HepG2 (cell line): Measurements from ENCODE around the gene CDK6. TPM values are rescaled to one million over a fixed set of nuclear protein-coding genes. Genes with fewer than 3 reads are reported as not detected.
A peak's percentile ranks its signal among the peaks of the same experiment; 100 is the strongest.

Experiments used
- ATAC-seq: fragments of 200-7000 bp; cut with Tn5 transposase; 3 replicates; pipeline ENCODE4 v1.9.1; 2020; ENCODE audit warnings: mild to moderate bottlenecking, moderate library complexity
- BruUV-seq: library from RNA; stranded (reverse); fragments of 400-500 nt; replicated peaks from 2 replicates; lab custom pipeline; 2021; lab: Mats Ljungman, UMichigan
- CTCF ChIA-PET: fragments of 300-600 bp; formaldehyde crosslinking; extraction: SDS; loops from one replicate; lab custom pipeline; 2021; ENCODE audit warnings: low total read pairs, inconsistent platforms, low intra/inter-chr PET ratio; lab: Yijun Ruan, JAX
- POLR2A ChIA-PET: fragments of 350-600 bp; sonication (Branson Sonifier 250); formaldehyde crosslinking; loops from one replicate; lab custom pipeline; 2020; ENCODE audit warnings: antibody characterized with exemption, inconsistent platforms; lab: Yijun Ruan, JAX
- DNase-seq: peaks from one replicate; pipeline ENCODE4 v3.0.0-alpha.2; 2015; ENCODE audit warnings: low spot score
- FAIRE-seq: peaks from 3 replicates; lab custom pipeline; 2011; peaks lifted over from hg19 to GRCh38; lab: Jason Lieb, UNC
- H2AFZ ChIP-seq: one replicate; pipeline ENCODE4 v1.6.1; 2011; ENCODE audit warnings: low read length, inconsistent platforms
- H3K27ac ChIP-seq: fragments of 300-600 bp; 3 replicates; pipeline ENCODE4 v1.8.0; 2011; ENCODE audit warnings: mixed run types, mild to moderate bottlenecking, mixed read lengths, low read length, inconsistent platforms; ENCODE audit not compliant: insufficient read depth; ENCODE audit errors: extremely low read length
- H3K27me3 ChIP-seq, 2 experiments: fragments of 200-600 bp in 1 of 2; 2 replicates in 1 of 2; 3 replicates in 1 of 2; pipeline versions ENCODE4 v1.6.0 to v1.8.0; 2011; ENCODE audit warnings: low read length in 2 of 2, mild to moderate bottlenecking in 2 of 2, moderate library complexity in 2 of 2, inconsistent platforms in 1 of 2; ENCODE audit not compliant: insufficient read depth in 2 of 2, control insufficient read depth in 1 of 2
- H3K36me3 ChIP-seq, 2 experiments: fragments of 200-600 bp in 1 of 2; replicated peaks in 1 of 2; 2 replicates in 1 of 2; 3 replicates in 1 of 2; pipeline versions ENCODE4 v1.5.1 to v1.8.0; 2011; ENCODE audit warnings: low read length in 2 of 2, inconsistent platforms in 1 of 2; ENCODE audit not compliant: insufficient read depth in 2 of 2, control insufficient read depth in 1 of 2
- H3K4me1 ChIP-seq: 2 replicates; pipeline ENCODE4 v1.5.1; 2012; ENCODE audit warnings: low read length, inconsistent platforms; ENCODE audit not compliant: insufficient read depth
- H3K4me2 ChIP-seq: 2 replicates; pipeline ENCODE4 v1.6.0; 2011; ENCODE audit warnings: low read depth, low read length, inconsistent platforms
- H3K4me3 ChIP-seq, 3 experiments: fragments of 200-600 bp in 1 of 3; sonication (generic), shearing (Covaris generic) in 1 of 3; replicated peaks in 1 of 3; 2 replicates each; pipeline ENCODE4 v1.5.1; 2011 to 2016; ENCODE audit warnings: low read length in 3 of 3, inconsistent platforms in 2 of 3, low read depth in 2 of 3, mild to moderate bottlenecking in 2 of 3, control low read depth in 1 of 3, mixed read lengths in 1 of 3; ENCODE audit not compliant: insufficient read depth in 1 of 3
- H3K79me2 ChIP-seq: one replicate; pipeline ENCODE4 v1.6.1; 2011; ENCODE audit warnings: low read length, inconsistent platforms; ENCODE audit not compliant: insufficient read depth
- H3K9ac ChIP-seq: 2 replicates; pipeline ENCODE4 v1.6.0; 2011; ENCODE audit warnings: mild to moderate bottlenecking, low read depth, low read length, inconsistent platforms; ENCODE audit not compliant: insufficient read depth
- H3K9me3 ChIP-seq: 2 replicates; pipeline ENCODE4 v1.5.1; 2012; ENCODE audit warnings: mild to moderate bottlenecking, low read length
- H4K20me1 ChIP-seq: 2 replicates; pipeline ENCODE4 v1.6.0; 2011; ENCODE audit warnings: inconsistent platforms, mild to moderate bottlenecking, low read length, moderate library complexity; ENCODE audit not compliant: insufficient read depth
- GMEB2 ChIP-seq: IDR thresholded peaks from 2 replicates; pipeline ENCODE4 v1.6.1; 2016; ENCODE audit warnings: missing biosample characterization, missing genetic modification reagents, low read depth
- HCFC1 ChIP-seq: fragments of 150-350 bp; IDR thresholded peaks from 2 replicates; pipeline ENCODE4 v1.6.1; 2014; ENCODE audit warnings: low read depth, low read length
- HNRNPK ChIP-seq: fragments of 200-400 bp; formaldehyde crosslinking; IDR thresholded peaks from 2 replicates; pipeline ENCODE4 v1.6.1; 2018; ENCODE audit warnings: low read length, low read depth, moderate library complexity, mild to moderate bottlenecking; ENCODE audit not compliant: poor library complexity, severe bottlenecking
- JUND ChIP-seq: sonication (generic); formaldehyde crosslinking; IDR thresholded peaks from 2 replicates; pipeline ENCODE4 v1.8.0; 2022; ENCODE audit warnings: mild to moderate bottlenecking, missing genetic modification reagents
- KDM5B ChIP-seq: sonication (generic); formaldehyde crosslinking; IDR thresholded peaks from 2 replicates; pipeline ENCODE4 v1.4.0; 2020; ENCODE audit warnings: missing genetic modification reagents, mild to moderate bottlenecking, borderline replicate concordance
- PAWR ChIP-seq: sonication (generic); formaldehyde crosslinking; IDR thresholded peaks from 2 replicates; pipeline ENCODE4 v1.4.0; 2020; ENCODE audit warnings: missing genetic modification reagents, mild to moderate bottlenecking, borderline replicate concordance
- ZFP90 ChIP-seq: sonication (generic); formaldehyde crosslinking; IDR thresholded peaks from 2 replicates; pipeline ENCODE4 v1.8.0; 2022; ENCODE audit warnings: missing genetic modification reagents, mild to moderate bottlenecking, inconsistent platforms, borderline replicate concordance
- ZMYM3 ChIP-seq: sonication (generic); formaldehyde crosslinking; IDR thresholded peaks from 2 replicates; pipeline ENCODE4 v1.5.1; 2020; ENCODE audit warnings: mild to moderate bottlenecking, missing genetic modification reagents
- ZNF263 ChIP-seq: sonication (generic); formaldehyde crosslinking; IDR thresholded peaks from 2 replicates; pipeline ENCODE4 v1.4.0; 2020; ENCODE audit warnings: missing genetic modification reagents
- ZNF644 ChIP-seq: IDR thresholded peaks from 2 replicates; pipeline ENCODE4 v1.6.1; 2016; ENCODE audit warnings: low read depth
- ZNF713 ChIP-seq: sonication (generic); formaldehyde crosslinking; IDR thresholded peaks from 2 replicates; pipeline ENCODE4 v1.4.0; 2020; ENCODE audit warnings: mild to moderate bottlenecking, missing genetic modification reagents
- WGBS: methylation state at CpG from one replicate; pipeline ENCODE4 v1.1.6; 2017; ENCODE audit warnings: low lambda C conversion rate; 5-methylcytosine and 5-hydroxymethylcytosine counted together
- in situ Hi-C: cut with HindIII; loops from 2 replicates; pipeline ENCODE4 v1.10.0; 2017; ENCODE audit warnings: low pct_unique_long_range_greater_than_20kb; ENCODE audit not compliant: extremely low pct_ligation_motif_present
- intact Hi-C: fragments of 100-400 bp; cut with micrococcal nuclease; formaldehyde crosslinking; loops from one replicate; pipeline ENCODE4 v1.10.0; 2022; ENCODE audit not compliant: unreplicated experiment
- polyA plus RNA-seq, 8 experiments: library from polyadenylated mRNA; depleted of rRNA in 3 of 8; stranded (reverse) in 7 of 8; unstranded in 1 of 8; fragments of >200 nt; fragmentation: Illumina TruSeq in 4 of 8; extraction: Trizol in 4 of 8; gene quantifications; 2 replicates each; pipeline versions ENCODE4 v1.2.1 to v1.2.3, GENCODE V29; 2011 to 2016; ENCODE audit warnings: low read depth in 4 of 8, missing spikeins in 1 of 8, mixed read lengths in 1 of 8; ENCODE audit not compliant: insufficient read depth in 1 of 8
- total RNA-seq, 5 experiments: library from RNA; depleted of rRNA; stranded (reverse); fragments of >200 nt; fragmentation: Illumina TruSeq; extraction: Trizol; gene quantifications; 2 replicates each; pipeline ENCODE4 v1.2.3, GENCODE V29; 2016; ENCODE audit warnings: low read depth in 1 of 5
- TF ChIP-seq, protein P1 (sequence below): sonication (generic); formaldehyde crosslinking; IDR thresholded peaks from 2 replicates; pipeline ENCODE4 v1.9.0; 2021; ENCODE audit warnings: missing genetic modification reagents, mild to moderate bottlenecking, borderline replicate concordance

Gene CDK6
- total and polyA plus RNA-seq, 2 of the 13 experiments (the other 11 are each of a cell fraction or from before 2014, with no cell fraction given): 34.6 to 90.8 TPM

DNA sequence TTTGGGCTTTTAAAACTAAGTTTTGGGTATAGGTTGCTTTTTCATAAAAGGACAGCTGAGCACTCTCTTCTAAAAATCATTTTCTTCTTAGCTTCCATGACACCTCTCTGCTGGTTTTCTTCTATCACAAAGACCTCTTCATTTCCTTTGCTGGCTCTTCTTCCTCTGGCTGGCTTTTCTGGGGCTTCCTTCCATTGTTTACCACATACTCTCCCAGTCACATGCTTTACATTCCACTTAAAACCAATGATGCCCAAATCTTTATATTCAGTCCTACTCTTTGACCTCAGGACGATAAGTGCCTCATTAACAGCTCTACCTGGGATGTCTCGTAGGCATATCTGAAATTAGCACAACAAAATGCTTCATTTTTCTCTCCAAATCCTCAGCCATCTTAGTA is 273.0 kb downstream of the CDK6 start:
- DNase-seq: no peak
- intact Hi-C loops (no loop called here), in situ Hi-C loops (no loop called here)
- no peak overlapping the region for H3K27ac ChIP-seq
- no peak overlapping the region for H3K9ac ChIP-seq
- no peak for ATAC-seq
- BruUV-seq: no TSS peak
- TF ChIP-seq ZFP90 (CRISPR knock-in tag): no peak
- TF ChIP-seq, protein P1, sequence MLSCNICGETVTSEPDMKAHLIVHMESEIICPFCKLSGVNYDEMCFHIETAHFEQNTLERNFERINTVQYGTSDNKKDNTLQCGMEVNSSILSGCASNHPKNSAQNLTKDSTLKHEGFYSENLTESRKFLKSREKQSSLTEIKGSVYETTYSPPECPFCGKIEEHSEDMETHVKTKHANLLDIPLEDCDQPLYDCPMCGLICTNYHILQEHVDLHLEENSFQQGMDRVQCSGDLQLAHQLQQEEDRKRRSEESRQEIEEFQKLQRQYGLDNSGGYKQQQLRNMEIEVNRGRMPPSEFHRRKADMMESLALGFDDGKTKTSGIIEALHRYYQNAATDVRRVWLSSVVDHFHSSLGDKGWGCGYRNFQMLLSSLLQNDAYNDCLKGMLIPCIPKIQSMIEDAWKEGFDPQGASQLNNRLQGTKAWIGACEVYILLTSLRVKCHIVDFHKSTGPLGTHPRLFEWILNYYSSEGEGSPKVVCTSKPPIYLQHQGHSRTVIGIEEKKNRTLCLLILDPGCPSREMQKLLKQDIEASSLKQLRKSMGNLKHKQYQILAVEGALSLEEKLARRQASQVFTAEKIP: no peak
- no peak overlapping the region for H2AFZ ChIP-seq
- H4K20me1 ChIP-seq: no peaks in the 10 kb centered on the region; the same call in 1 of the 2 replicates
- H3K4me1 ChIP-seq: no peaks in the 10 kb centered on the region
- no peak overlapping the region for H3K4me2 ChIP-seq
- no peak overlapping the region for H3K4me3 ChIP-seq
- 98% methylated on average over 2 of the region's 2 CpGs for WGBS
- peaks cover 4 to 50% of the 10 kb centered on the region in 2 experiments; a peak in 4 of 5 replicates for H3K36me3 ChIP-seq
- CTCF ChIA-PET: no interaction called here
- no peaks in the 10 kb centered on the region for H3K9me3 ChIP-seq
- H3K27me3 ChIP-seq: no peaks in the 10 kb centered on the region
- H3K79me2 ChIP-seq: no peaks in the 10 kb centered on the region
- POLR2A ChIA-PET: no interaction called here
- FAIRE-seq: no peak

DNA sequence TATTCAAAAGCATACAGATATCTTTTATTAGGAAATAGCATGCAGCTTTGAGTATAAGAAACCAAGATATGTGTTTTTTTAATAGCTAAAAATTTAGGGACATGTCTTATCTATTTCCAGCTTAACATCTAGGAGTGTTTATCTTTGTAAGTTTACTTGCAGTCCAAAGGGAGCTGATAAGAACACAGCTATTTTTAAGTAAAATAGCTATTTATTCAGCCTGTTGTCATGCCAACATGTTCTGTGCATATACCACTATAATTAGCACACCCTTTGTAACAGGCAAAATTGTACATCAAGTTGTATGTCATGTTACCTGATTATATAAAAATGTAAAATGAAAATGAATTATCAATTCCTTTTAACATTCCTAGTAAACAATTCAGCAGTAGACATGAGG is 275.8 kb downstream of the CDK6 start:
- TF ChIP-seq HNRNPK (no peak), ZNF644 (CRISPR knock-in tag) (no peak), JUND (CRISPR knock-in tag) (no peak), GMEB2 (no peak), HCFC1 (no peak), ZMYM3 (CRISPR knock-in tag) (no peak), PAWR (no peak), KDM5B (CRISPR knock-in tag) (no peak), ZNF263 (no peak), ZNF713 (CRISPR knock-in tag) (no peak)
- TF ChIP-seq, all 625 proteins: peak for 0
- no peaks in the 10 kb centered on the region for H3K79me2 ChIP-seq
- ATAC-seq: no peak
- H3K9ac ChIP-seq: no peak overlapping the region
- no peaks in the 10 kb centered on the region for H3K9me3 ChIP-seq
- ChIA-PET CTCF (no interaction called here), POLR2A (no interaction called here)
- no TSS peak for BruUV-seq
- no peaks in the 10 kb centered on the region; the same call in 1 of the 2 replicates for H4K20me1 ChIP-seq
- H3K36me3 ChIP-seq: peaks cover 3 to 26% of the 10 kb centered on the region in 2 experiments; a peak in 4 of 5 replicates
- H3K27ac ChIP-seq: peak overlapping the region; percentile 18
- H3K4me3 ChIP-seq: no peak overlapping the region
- in situ Hi-C loops: no loop called here
- intact Hi-C loops: no loop called here
- DNase-seq: no peak
- no peak overlapping the region for H3K4me2 ChIP-seq
- no peak overlapping the region for H2AFZ ChIP-seq
- H3K4me1 ChIP-seq: no peaks in the 10 kb centered on the region
- FAIRE-seq: no peak
- no peaks in the 10 kb centered on the region for H3K27me3 ChIP-seq
